ENCODE results near the gene RNASEH2B. TPM values are rescaled to one million over a fixed set of nuclear protein-coding genes. Genes with fewer than 3 reads are reported as not detected.

The RNASEH2B gene
- total RNA-seq, 1 donor, result 43.1 TPM

GRCh38 chr13:50989476-50989875 is 79.9 kb downstream of the RNASEH2B start:
- no peak for DNase-seq (ENCODE audit: low read depth)
- H3K4me3 ChIP-seq (ENCODE audit: low read depth, low read length), result no peak overlapping the region
- peak; percentile 22 for TF ChIP-seq CTCF (IDR thresholded peaks at IDR 0.05; ENCODE audit: insufficient read depth, low read length)

GRCh38 chr13:50990065-50990817 is 80.7 kb downstream of the RNASEH2B start:
- no peak overlapping the region for H3K4me3 ChIP-seq (ENCODE audit: low read depth, low read length)
- TF ChIP-seq CTCF (IDR thresholded peaks at IDR 0.05; ENCODE audit: insufficient read depth, low read length), result no peak
- no peak for DNase-seq (ENCODE audit: low read depth)

GRCh38 chr13:50990818-50991506 is 81.4 kb downstream of the RNASEH2B start:
- DNase-seq (ENCODE audit: low read depth), result peak; percentile 70
- H3K4me3 ChIP-seq (ENCODE audit: low read depth, low read length), result no peak overlapping the region
- TF ChIP-seq CTCF (IDR thresholded peaks at IDR 0.05; ENCODE audit: insufficient read depth, low read length), result no peak

- no peak for TF ChIP-seq CTCF (IDR thresholded peaks at IDR 0.05; ENCODE audit: insufficient read depth, low read length)
- no peak overlapping the region for H3K4me3 ChIP-seq (ENCODE audit: low read depth, low read length)
- DNase-seq (ENCODE audit: low read depth), result no peak
Observed at GRCh38 chr13:50991579-50992521, 82.3 kb downstream of the RNASEH2B start.

GRCh38 chr13:50993371-50993770 is 83.8 kb downstream of the RNASEH2B start:
- DNase-seq (ENCODE audit: low read depth), result no peak
- TF ChIP-seq CTCF (IDR thresholded peaks at IDR 0.05; ENCODE audit: insufficient read depth, low read length), result no peak

GRCh38 chr13:50993934-50994333 is 84.3 kb downstream of the RNASEH2B start:
- no peak for TF ChIP-seq CTCF (IDR thresholded peaks at IDR 0.05; ENCODE audit: insufficient read depth, low read length)
- no peak overlapping the region for H3K4me3 ChIP-seq (ENCODE audit: low read depth, low read length)
- DNase-seq (ENCODE audit: low read depth), result peak; percentile 89

More at GRCh38 chr13:50993371-50993770, 83.8 kb downstream of the RNASEH2B start:
- H3K4me3 ChIP-seq (ENCODE audit: low read depth, low read length), result no peak overlapping the region

All from fibroblast of the aortic adventitia (primary cell).